Coronary artery (tissue), 2 donors: ENCODE measurements around the gene GRID1.

Source experiments
- DNase-seq: peaks from one replicate; pipeline ENCODE4 v3.0.0-alpha.2; 2017; ENCODE audit warnings: low spot score
- H3K27ac ChIP-seq, 2 donors: fragments of 200-600 bp; sonication (generic); one replicate each; pipeline ENCODE4 v1.5.1; 2016 to 2019
- H3K4me3 ChIP-seq: fragments of 200-600 bp; sonication (generic); 2 replicates; pipeline ENCODE4 v1.5.1; 2016; ENCODE audit warnings: mild to moderate bottlenecking, moderate library complexity
- TF ChIP-seq, protein P1 (sequence below): fragments of 200-600 bp; sonication (generic); IDR thresholded peaks from one replicate; pipeline ENCODE4 v1.5.1; 2019; ENCODE audit warnings: antibody characterized with exemption

Gene GRID1

DNA sequence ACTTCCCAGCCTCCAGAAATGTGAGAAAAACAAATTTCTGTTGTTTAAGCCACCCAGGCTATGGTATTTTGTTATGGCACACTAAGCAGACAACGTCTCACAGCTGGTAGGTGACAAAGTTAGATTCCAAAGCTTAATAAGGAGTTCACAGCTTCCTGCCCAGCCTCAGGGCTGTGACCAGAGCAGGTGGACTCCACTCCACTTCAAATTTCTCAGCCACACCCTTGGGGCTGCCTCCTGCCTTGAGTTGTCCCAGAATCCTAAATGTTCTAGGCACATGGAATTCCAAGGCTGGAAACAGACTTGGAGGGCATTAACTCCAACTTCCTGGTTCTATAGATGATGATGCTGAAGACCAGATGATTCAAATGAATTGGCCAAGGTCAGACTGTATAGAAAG lies 310.7 kb downstream of the GRID1 start:
- TF ChIP-seq, protein P1, sequence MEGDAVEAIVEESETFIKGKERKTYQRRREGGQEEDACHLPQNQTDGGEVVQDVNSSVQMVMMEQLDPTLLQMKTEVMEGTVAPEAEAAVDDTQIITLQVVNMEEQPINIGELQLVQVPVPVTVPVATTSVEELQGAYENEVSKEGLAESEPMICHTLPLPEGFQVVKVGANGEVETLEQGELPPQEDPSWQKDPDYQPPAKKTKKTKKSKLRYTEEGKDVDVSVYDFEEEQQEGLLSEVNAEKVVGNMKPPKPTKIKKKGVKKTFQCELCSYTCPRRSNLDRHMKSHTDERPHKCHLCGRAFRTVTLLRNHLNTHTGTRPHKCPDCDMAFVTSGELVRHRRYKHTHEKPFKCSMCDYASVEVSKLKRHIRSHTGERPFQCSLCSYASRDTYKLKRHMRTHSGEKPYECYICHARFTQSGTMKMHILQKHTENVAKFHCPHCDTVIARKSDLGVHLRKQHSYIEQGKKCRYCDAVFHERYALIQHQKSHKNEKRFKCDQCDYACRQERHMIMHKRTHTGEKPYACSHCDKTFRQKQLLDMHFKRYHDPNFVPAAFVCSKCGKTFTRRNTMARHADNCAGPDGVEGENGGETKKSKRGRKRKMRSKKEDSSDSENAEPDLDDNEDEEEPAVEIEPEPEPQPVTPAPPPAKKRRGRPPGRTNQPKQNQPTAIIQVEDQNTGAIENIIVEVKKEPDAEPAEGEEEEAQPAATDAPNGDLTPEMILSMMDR = no peak
- Histone ChIP-seq H3K27ac (no peak overlapping the region), H3K4me3 (no peak overlapping the region)
- DNase-seq = no peak

DNA sequence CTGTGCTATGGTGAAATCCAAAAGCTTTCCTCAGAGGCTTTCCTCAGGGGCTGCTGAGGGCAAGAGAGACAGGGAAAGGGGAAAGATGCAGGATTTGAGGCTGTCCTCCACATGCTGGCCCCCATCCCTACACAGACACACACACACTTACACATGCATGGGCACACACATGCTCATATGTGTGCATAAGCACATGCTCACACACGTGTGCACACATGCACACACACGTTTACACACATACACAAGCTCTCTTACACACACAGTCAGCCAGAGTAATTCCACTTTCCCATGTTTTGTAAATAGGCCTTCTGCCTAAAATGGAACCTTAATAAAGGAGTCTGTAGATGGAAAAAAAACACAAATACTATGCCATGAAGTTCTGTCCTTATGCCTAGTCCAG lies 312.9 kb downstream of the GRID1 start:
- TF ChIP-seq, protein P1 = no peak
- Histone ChIP-seq H3K27ac (no peak overlapping the region), H3K4me3 (no peak overlapping the region)
- peak; percentile 33 for DNase-seq

DNA sequence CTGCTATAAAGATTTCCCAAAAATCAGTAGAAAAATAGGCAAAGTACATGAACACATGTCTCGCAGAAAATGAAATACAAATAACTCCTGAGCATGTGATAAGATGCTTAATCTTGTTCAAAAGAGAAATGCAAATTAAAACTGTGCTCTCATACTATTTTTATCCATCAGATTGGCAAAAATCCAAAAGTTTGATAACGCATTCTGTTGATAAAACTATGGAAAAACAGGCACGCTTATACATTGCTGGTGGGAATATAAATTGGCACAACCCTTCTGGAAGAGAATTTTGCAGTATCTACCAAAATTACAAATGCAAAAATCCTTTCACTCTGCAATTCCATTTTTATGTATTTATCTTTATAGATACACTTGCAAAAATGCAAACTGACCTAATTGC lies 315.0 kb downstream of the GRID1 start:
- TF ChIP-seq, protein P1 = no peak
- Histone ChIP-seq H3K4me3 (no peak overlapping the region), H3K27ac (no peak overlapping the region)
- DNase-seq = no peak

DNA sequence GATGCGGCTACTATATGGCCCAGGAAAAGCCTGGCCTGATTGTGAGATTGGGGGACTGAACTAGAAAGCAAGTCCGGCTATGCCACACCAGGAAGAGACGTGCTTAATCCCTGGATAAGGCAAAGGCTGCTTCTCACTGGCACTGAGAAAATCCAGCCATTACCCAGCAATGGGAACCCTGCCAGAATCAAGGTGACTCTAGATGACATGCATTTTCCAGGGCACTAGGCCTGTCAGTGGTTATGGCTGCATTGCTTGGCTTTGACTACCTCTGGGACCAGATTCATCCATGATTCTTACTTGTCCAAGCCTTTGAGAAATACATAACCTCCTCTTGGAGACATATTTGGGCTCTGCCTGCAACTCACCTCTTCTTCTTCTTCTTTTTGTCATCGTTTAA lies 317.2 kb downstream of the GRID1 start:
- TF ChIP-seq, protein P1 = no peak
- Histone ChIP-seq H3K27ac (no peak overlapping the region), H3K4me3 (no peak overlapping the region)
- DNase-seq = peak; percentile 54

DNA sequence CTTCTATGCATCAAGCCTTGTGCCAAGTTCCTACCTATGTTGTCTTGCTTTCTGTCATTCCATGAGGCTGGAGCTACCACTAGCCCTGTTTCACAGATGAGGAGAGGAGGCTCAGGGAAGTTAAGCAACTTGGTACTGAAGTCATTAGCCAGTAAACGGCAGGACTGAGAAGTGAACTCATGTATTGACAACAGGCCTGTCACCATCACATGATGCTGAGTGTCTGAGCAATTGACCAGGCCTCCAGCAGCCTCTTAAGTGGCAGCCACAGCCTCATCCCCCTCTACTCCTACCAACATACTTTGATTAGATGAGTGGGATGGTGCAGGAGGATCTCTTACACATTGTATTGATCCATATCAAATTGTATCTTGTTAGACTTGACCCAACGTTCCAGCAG lies 317.6 kb downstream of the GRID1 start:
- TF ChIP-seq, protein P1 = no peak
- peak; percentile 17 for DNase-seq
- Histone ChIP-seq H3K4me3 (no peak overlapping the region), H3K27ac (no peak overlapping the region)

DNA sequence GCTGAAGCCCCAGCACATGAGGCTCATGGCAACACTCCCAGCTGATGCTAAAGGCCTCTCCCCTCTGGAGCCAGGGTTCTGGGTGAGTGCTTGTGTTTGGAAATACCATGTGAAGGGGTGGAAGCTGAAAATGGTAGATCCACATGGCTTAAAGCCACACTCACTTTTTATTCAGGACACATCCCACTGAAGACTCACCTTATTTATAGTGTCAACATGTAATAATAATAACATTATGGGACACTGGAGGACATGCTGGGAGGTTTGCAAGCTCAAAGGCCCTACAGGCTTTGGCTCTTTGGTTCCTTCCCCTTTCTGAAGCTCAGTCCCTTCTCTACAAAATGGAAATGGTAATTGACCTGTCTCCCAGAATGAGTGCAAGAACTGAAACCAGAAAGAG lies 318.0 kb downstream of the GRID1 start:
- H3K27ac ChIP-seq = no peak overlapping the region
- no peak overlapping the region for H3K4me3 ChIP-seq
- DNase-seq = peak; percentile 7
- TF ChIP-seq, protein P1 = no peak

DNA sequence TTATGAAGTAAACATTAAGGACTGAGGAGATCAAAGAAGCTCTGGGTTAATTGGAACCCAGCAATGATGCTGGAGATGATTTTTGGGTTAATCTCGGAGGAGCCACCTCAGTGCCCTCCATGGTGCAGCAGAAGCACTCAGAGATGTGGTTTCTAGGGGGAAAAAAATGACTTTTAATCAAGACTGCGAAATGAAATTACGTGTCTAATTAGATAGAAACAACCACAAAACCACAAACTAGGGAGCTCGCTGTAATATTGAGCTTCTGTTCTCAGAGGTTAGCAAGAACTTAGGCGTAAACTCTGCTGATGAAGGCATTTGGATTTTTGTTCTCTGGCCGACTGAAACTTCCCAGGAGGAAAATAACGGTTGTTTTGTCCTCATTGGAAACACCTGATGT lies 319.0 kb downstream of the GRID1 start:
- H3K4me3 ChIP-seq = no peak overlapping the region
- TF ChIP-seq, protein P1 = no peak
- H3K27ac ChIP-seq = no peak overlapping the region
- peak; percentile 11 for DNase-seq
